HG03280 (cell line): ENCODE data around the gene ISG15.
"Not testable (repeated sequence)": the region's sequence is repeated elsewhere in the genome, so short reads cannot be mapped to it uniquely, and the experiment has no call there.

Experiments
- ATAC-seq: cut with Tn5 transposase; IDR thresholded peaks from one replicate; pipeline ENCODE4 v1.9.1; 2021; ENCODE audit warnings: mild to moderate bottlenecking, moderate library complexity; ENCODE audit not compliant: unreplicated experiment

Gene ISG15

DNA sequence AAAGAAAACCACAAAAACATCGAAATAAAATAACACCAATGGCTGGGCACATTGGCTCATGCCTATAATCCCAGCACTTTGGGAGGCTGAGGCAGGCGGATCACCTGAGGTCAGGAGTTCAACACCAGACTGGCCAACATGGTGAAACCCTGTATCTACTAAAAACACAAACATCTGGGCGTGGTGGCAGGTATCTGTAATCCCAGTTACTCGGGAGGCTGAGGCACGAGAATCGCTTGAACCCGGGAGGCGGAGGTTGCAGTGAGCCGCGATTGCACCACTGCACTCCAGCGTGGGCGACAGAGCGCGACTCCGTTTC, 44.4 kb downstream of the ISG15 start:
- not testable (repeated sequence) for ATAC-seq

DNA sequence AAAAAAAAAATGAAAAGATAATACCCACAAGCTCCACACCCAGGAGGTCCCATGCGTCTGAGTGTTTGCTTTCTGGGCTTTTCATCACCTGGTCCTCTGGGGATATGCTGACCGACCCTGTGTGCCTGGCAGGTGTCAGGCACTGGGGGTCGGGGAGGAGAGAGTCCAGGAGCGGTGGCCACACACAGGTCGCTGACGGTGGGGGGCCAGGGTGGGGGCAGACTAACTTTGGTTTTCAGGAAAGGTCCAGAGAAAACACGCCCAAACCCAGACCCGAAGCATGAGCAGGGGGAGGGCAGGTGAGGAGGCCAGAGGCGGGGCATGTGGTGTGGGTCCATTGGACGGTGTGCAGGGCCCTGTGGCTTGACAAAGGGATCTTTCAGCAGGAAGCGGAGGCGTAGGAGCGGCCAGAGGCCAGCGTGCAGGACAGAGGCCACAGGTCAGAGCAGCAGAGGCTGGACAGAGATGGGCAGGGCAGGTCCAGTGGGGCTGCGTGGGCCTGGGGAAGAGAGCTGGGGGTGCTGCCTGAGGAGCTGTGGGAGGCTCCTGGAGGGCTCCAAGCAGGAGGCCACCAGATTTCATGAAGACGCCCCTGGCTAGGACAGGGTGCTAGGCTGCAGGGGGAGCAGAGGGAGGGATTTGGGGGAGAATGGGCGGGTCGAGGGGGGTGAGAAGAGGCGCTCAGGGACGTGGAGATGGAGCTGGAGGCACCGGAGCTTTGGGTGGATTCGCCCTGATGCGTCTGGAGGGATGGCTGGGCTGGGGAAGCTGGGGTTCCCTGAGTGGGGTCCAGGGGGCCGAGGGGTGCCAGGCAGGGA, 45.0 kb downstream of the ISG15 start:
- ATAC-seq = no peak

DNA sequence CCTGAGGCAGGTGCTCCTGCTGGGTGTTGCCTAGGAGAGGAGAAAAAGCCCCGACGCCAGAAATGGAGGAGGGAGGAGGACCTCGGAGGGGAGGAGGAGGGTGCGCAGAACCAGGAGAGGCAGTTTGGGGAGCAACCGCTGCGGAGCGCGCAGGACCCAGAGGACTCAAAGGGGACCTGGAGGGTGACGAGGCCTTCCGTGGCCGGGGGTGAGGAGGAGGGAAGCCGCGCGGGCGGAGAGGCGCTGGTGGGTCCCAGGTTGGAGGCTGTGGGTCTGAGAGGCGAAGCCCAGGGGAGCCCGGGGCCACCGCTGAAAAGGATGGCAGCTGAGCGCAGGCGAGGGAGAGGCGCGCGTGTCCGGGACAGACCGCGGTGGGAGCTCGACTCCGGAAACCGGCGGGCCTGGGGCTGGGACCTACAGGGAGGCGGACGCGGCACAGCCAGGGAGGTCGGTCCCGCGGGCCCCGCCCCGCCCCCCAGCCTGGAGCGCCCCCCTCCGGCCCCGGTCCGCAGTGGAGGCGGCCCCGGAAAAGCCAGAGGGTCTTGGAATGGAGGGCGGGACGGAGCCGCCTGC, 45.7 kb downstream of the ISG15 start:
- peak; percentile 25 for ATAC-seq

DNA sequence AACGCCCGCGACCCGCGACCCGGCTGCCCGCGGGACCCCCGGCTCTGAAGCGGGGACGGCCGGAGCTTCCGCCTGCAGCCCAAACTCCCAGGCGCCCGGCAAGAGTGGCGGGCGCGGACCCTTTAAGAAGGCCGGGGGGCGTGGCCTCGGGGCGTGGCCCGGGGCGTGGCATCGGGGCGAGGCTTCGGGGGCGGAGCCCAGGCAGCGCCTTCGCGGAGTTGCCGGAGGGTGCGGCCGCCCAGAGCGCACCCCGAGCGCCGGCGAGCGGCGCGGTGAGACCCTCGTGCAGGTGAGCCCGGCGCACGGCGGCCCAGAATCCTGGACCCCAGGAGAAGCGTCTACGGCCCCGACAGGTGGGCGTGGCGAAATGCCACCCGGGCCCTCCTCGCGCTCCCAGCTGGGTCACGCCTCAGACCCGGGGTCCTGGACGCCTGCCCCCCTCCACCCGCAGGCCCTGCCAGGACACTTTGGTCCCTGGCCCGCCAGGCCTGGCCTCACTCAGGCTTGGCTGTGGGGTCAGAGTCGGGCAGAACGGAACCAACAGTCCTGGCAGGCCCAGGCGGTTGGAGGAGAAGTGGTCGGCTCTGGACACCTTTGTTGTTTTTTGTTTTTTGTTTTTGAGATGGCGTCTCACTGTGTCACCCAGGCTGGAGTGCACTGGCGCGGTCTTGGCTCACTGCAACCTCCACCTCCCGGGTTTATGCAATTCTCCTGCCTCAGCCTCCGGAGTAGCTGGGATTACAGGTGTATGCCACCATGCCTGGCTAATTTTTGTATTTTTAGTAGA, 46.4 kb downstream of the ISG15 start:
- ATAC-seq = peak; percentile 71

DNA sequence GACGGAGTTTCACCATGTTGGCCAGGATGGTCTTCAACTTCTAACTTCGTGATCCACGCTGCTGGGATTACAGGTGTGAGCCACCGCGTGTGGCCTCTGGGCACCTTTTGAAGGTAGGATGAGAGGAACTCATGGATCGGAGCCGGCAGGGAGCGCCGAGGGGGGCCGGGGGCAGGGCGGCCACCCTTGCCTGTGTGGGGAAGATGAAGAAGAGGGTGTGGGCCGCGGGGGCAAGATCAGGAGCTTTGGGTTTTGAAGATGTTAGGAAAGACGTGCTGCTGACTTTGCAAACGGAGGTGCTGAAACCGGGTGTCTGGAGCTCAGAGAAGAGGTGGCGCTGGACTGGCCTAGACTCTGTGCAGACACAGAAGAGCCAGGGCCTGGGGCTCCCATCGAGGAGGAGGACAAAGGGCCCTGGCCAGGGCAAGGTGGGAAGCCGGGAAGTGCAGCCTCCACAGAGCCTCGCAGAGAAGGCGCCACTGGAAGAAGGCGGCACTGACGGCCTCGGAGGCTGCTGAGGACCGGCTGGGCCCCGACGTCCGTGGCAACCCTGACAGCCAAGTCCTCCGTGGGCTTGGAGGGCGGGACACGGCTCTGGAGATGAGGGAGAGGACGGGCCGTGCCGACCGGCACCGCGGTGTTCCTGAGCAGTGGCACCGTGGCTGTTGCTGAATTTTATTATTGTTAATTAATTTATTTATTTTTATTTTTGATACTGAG, 47.1 kb downstream of the ISG15 start:
- no peak for ATAC-seq

DNA sequence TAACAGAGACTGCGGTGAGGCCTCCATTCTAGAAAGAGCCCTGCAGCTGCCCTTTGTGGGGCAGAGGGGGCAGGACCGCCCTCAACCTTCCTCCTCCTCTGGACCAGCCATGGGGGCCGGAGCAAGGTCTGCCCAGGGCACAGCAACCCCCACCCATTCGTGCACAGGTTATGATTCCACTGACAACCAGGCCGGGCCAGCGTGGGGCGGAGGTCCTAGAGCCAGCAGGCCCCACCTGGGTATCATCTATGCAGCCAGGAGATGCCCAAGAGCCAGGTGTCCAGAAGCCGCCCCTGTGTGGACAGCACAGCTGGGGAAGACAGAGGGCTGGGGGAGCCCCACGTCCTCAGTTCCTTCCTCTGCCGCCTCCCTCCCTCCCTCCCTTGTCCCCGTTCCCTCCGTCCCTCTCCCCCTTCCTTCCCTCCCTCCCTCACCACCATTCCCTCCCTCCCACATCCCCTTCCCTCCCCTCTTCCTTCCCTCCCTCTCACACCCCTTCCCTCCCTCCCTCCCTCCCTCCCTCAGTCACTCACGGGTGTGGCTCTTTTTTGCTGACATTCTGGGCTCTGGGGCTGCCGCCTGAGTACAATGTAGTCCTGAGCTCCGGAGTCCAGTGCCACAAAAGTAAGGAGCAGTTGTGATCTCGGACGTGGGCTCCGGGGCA, 48.5 kb downstream of the ISG15 start:
- ATAC-seq = no peak

DNA sequence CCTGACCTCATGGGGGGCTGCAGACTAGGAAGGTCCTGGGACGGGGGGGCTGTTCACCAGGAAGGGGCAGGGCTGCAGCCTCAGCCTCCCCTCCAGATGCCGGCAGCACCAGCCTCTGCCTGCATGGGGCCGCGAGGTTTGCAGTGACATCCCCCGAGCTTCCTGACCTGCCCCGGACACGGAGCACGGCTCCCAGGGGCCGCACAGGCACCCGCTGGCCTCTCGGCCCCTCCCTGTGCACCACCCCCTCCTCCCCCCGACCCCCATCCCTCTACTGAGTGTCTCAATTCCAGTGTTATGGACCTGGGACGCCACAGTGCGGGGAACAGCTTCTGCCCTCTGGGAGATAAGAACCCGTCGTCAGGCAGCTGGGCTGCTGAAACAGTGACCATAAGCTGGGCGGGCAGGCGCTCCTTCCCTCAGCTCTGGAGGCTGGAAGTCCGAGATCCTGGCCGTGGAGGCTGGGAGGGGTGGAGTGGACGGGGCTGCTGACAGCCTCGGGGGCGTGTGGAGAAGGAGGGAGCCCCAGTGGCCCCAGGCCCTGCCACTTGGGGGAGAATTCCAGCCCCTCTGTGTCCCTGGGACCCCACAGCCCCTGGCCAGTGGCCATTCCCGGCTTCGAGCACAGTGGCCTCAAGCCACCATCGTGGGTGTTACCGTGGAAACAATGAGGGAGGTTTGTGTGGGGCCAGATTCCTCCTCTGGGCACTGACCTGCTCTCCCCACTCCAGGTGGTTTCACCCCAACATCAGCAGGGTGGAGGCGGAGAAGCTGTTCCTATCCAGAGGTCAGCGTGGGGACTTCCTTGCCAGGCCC, 49.3 kb downstream of the ISG15 start:
- ATAC-seq = no peak

DNA sequence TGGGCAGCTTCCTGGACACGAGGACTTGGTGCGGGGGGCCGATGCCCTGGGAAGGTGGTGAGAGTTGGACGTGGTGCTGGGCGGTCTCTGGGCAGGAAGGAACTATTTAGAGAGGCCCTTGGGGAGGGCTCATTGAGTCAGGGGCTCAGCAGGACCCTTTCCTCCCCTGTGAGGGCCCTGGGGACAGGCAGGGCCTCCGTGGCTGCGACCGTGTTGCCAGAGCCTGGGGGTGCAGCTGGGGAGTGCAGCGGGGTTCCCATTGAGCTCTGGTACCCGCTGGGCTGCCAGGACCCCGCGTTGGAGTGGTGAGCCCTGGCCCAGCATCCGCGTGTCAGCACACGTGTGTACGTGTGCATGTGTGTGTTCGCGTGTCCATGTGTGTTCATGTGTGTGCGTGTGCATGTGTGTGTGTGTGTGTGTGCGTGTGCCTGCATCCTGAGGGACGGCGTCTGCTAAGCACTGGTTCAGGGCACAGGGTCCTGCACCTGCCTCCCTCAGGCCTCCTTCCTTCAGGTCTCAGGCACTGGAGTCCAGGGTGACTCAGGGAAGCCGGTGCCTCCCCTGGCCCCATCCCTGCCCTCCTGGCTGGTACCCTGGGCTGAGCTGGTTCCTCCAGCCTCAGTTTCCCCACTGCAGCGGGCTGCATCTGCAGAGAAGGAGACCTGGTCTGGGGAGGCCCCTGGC, 50.1 kb downstream of the ISG15 start:
- ATAC-seq = peak; percentile 1
